Esophagus muscularis mucosa (tissue), 3 donors: ENCODE results near the gene MAP3K9.

ENCODE experiments used
- POLR2A ChIP-seq: fragments of 450-650 bp; IDR thresholded peaks from one replicate; pipeline ENCODE4 v1.6.1; 2017; ENCODE audit warnings: antibody characterized with exemption, moderate library complexity, mild to moderate bottlenecking, low read depth
- TF ChIP-seq, protein P1 (sequence below), 3 experiments: fragments of 200-600 bp in 2 of 3; fragments of 450-650 bp in 1 of 3; sonication (generic) in 2 of 3; IDR thresholded peaks; one replicate each; pipeline ENCODE4 v1.5.1; 2017 to 2019; ENCODE audit warnings: antibody characterized with exemption in 3 of 3, mild to moderate bottlenecking in 2 of 3, moderate library complexity in 1 of 3

- TF ChIP-seq, protein P1, sequence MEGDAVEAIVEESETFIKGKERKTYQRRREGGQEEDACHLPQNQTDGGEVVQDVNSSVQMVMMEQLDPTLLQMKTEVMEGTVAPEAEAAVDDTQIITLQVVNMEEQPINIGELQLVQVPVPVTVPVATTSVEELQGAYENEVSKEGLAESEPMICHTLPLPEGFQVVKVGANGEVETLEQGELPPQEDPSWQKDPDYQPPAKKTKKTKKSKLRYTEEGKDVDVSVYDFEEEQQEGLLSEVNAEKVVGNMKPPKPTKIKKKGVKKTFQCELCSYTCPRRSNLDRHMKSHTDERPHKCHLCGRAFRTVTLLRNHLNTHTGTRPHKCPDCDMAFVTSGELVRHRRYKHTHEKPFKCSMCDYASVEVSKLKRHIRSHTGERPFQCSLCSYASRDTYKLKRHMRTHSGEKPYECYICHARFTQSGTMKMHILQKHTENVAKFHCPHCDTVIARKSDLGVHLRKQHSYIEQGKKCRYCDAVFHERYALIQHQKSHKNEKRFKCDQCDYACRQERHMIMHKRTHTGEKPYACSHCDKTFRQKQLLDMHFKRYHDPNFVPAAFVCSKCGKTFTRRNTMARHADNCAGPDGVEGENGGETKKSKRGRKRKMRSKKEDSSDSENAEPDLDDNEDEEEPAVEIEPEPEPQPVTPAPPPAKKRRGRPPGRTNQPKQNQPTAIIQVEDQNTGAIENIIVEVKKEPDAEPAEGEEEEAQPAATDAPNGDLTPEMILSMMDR (IDR thresholded peaks at IDR 0.05) = no peak
- no peak for TF ChIP-seq POLR2A
Measured at GRCh38 chr14:70698288-70698687, 111.0 kb downstream of the MAP3K9 start.
